BJ (cell line): Measurements from ENCODE around the gene PRKCA. TPM values are rescaled to one million over a fixed set of nuclear protein-coding genes. Genes with fewer than 3 reads are reported as not detected.
"Not testable (repeated sequence)": the region's sequence is repeated elsewhere in the genome, so short reads cannot be mapped to it uniquely, and the experiment has no call there.

Experiments used
- CTCF ChIA-PET: fragments of 350-600 bp; formaldehyde crosslinking; extraction: SDS; loops from one replicate; lab custom pipeline; 2021; ENCODE audit warnings: antibody characterized with exemption, inconsistent platforms; lab: Yijun Ruan, JAX
- POLR2A ChIA-PET: fragments of 300-600 bp; sonication (Branson Sonifier 250); formaldehyde crosslinking; extraction: SDS; loops from one replicate; lab custom pipeline; 2021; ENCODE audit warnings: antibody characterized with exemption; lab: Charles Lee
- DNase-seq: peaks from one replicate; pipeline ENCODE4 v3.0.0-alpha.2; 2011; ENCODE audit warnings: low read depth
- H3K27me3 ChIP-seq: 2 replicates; pipeline ENCODE4 v1.6.0; 2011; ENCODE audit warnings: low read length; ENCODE audit not compliant: control insufficient read depth, insufficient read depth
- H3K36me3 ChIP-seq: 2 replicates; pipeline ENCODE4 v1.5.1; 2011; ENCODE audit warnings: low read length; ENCODE audit not compliant: control insufficient read depth, insufficient read depth
- H3K4me3 ChIP-seq: 2 replicates; pipeline ENCODE4 v1.5.1; 2011; ENCODE audit warnings: low read depth, mild to moderate bottlenecking, control low read depth, low read length
- polyA plus RNA-seq: library from polyadenylated mRNA; depleted of rRNA; stranded (reverse); fragments of >200 nt; gene quantifications from 2 replicates; pipeline ENCODE4 v1.2.3, GENCODE V29; 2011
- TF ChIP-seq, protein P1 (sequence below): IDR thresholded peaks from 2 replicates; pipeline ENCODE4 v1.5.1; 2011; ENCODE audit warnings: low read depth, mild to moderate bottlenecking, control low read depth, inconsistent platforms, low read length, moderate library complexity; ENCODE audit not compliant: insufficient read depth

The PRKCA gene
- polyA plus RNA-seq, 1 experiment = 38.7 TPM

DNA sequence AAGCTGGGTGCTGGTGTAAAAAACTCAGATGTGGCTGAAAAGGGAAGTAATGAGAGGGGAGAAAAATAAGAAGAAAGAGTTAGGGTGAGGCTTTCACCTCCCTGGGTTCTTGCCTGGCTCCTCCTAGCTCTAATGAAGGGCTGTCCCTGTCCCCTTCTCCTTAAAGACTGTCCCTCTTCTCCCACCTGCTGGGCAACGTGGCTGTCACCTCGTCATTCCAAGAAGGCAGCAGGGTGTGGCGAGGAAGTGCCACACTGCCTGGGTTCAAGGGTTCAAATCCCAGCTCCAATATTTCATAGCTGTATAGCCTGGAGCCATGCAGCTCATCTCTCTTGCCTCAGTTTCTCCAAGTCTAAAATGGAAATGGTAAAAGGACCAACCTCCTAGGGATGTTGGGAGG, 410.0 kb downstream of the PRKCA start:
- ChIA-PET POLR2A (no interaction called here), CTCF (no interaction called here)
- H3K27me3 ChIP-seq = no peaks in the 10 kb centered on the region
- no peaks in the 10 kb centered on the region for H3K36me3 ChIP-seq
- TF ChIP-seq, protein P1, sequence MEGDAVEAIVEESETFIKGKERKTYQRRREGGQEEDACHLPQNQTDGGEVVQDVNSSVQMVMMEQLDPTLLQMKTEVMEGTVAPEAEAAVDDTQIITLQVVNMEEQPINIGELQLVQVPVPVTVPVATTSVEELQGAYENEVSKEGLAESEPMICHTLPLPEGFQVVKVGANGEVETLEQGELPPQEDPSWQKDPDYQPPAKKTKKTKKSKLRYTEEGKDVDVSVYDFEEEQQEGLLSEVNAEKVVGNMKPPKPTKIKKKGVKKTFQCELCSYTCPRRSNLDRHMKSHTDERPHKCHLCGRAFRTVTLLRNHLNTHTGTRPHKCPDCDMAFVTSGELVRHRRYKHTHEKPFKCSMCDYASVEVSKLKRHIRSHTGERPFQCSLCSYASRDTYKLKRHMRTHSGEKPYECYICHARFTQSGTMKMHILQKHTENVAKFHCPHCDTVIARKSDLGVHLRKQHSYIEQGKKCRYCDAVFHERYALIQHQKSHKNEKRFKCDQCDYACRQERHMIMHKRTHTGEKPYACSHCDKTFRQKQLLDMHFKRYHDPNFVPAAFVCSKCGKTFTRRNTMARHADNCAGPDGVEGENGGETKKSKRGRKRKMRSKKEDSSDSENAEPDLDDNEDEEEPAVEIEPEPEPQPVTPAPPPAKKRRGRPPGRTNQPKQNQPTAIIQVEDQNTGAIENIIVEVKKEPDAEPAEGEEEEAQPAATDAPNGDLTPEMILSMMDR = no peak
- no peak for DNase-seq
- no peak overlapping the region for H3K4me3 ChIP-seq

DNA sequence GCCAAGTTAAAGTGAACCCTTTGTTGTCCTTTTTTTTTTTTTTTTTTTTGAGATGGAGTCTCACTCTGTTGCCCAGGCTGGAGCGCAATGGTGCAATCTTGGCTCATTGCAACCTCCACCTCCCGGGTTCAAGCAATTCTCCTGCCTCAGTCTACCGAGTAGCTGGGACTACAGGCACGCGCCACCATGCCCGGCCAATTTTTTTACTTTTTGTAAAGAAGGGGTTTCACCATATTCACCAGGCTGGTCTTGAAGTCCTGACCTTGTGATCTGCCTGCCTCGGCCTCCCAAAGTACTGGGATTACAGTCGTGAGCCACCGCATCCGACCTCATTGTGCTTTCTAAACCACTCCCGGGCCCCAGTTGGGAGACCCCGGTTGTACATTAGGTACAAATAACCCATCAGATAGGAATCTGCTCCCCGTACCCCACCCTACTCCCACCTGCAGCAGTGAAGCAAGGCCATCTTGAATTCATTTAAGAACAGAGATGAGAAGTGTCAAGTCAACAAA, 410.7 kb downstream of the PRKCA start:
- CTCF ChIA-PET = interaction anchor here (1.4 to 2.2 kb wide), 2 partner anchors 13 to 192 kb away, joined by 5 to 17 read pairs; no protein-coding TSS in a partner anchor
- H3K4me3 ChIP-seq, POLR2A ChIA-PET, H3K27me3 ChIP-seq, DNase-seq, H3K36me3 ChIP-seq: not testable (repeated sequence)

DNA sequence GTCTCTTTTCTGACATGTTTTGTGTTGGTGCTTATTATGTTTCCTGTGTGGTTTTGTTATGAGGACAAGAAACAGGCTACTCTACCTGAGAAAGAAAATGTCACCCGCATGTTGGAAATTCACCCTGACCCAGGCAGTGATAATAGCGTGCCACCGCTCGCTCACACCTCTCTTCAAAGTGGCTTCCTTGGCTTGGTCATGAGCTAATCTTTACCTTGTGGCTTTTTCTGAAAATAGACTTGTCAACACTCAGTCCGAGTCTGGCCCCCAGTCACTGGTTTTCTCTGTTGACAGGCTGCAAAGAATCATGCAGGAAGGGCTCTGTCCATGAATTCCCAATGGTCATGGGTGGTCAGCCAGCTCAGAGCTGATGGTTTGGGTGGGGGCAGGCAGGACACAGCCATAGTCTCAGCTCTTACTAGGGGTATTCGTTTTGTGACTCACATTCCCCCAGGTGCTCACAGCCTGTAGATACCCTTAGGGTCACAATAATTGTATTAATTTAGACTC, 411.2 kb downstream of the PRKCA start:
- Histone ChIP-seq H3K36me3 (no peaks in the 10 kb centered on the region), H3K27me3 (no peaks in the 10 kb centered on the region), H3K4me3 (no peak overlapping the region)
- no peak for DNase-seq
- POLR2A ChIA-PET = no interaction called here
- CTCF ChIA-PET = interaction anchor here (0.7 to 2.2 kb wide), 6 partner anchors 8 to 195 kb away, joined by 3 to 17 read pairs (median 6); no protein-coding TSS in a partner anchor
- TF ChIP-seq, protein P1 = no peak

- ChIA-PET POLR2A (interaction anchor here (0.6 kb wide), 1 partner anchor 491 kb away, joined by 7 read pairs; no protein-coding TSS in a partner anchor), CTCF (interaction anchor here (0.7 to 2.2 kb wide), 8 partner anchors 9 to 515 kb away, joined by 3 to 17 read pairs (median 4); no protein-coding TSS in a partner anchor)
- TF ChIP-seq, protein P1 = no peak
- no peak overlapping the region for H3K4me3 ChIP-seq
- DNase-seq = no peak
- no peaks in the 10 kb centered on the region for H3K27me3 ChIP-seq
- no peaks in the 10 kb centered on the region for H3K36me3 ChIP-seq
Measured at GRCh38 chr17:66714046-66715023, 411.9 kb downstream of the PRKCA start.

DNA sequence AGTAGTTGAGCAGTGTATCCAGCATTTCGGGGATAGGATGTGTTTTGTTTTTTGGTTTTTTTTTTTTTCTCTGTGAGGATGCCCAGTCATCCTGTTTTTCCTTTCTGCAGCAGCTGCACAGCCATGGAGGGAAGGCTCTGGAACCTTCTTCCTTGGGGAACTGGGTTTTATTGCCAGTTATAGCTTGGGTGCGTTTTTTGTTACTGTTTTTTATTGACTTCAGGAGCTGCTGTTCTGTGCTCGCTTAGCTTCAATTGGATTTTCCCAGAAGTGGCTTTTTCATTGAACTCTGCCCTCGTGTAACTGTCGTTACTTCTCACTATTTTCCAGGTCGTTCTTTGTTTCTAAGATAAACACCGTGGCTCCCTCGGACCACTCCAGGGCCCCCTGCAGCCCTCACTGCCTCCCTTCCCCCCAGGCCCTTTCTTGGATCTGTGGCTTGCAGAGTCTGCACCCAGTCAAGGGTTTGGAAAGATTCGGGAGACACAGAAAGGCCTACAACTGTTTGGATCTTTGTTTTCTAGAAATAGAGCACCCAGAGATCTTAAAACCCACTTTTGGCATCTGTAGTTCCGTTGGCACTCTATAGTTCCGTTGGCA, 412.8 kb downstream of the PRKCA start:
- ChIA-PET CTCF (interaction anchor here (1.0 to 2.2 kb wide), 6 partner anchors 10 to 516 kb away, joined by 3 to 17 read pairs (median 5); no protein-coding TSS in a partner anchor), POLR2A (no interaction called here)
- no peak for DNase-seq
- TF ChIP-seq, protein P1 = no peak
- Histone ChIP-seq H3K4me3 (no peak overlapping the region), H3K36me3 (no peaks in the 10 kb centered on the region), H3K27me3 (no peaks in the 10 kb centered on the region)
